B cell (primary cell): ENCODE data around the gene LYRM1. TPM values are rescaled to one million over a fixed set of nuclear protein-coding genes. Genes with fewer than 3 reads are reported as not detected.

Source experiments
- ATAC-seq: fragments of 200-7000 bp; cut with Tn5 transposase; one replicate; pipeline ENCODE4 v1.10.0; 2021; ENCODE audit warnings: low read depth, mild to moderate bottlenecking, moderate number of reproducible peaks, moderate library complexity
- CTCF ChIA-PET: fragments of 350-600 bp; sonication (Branson Sonifier 250); formaldehyde crosslinking; loops from one replicate; lab custom pipeline; 2021; ENCODE audit warnings: antibody characterized with exemption, inconsistent platforms; lab: Charles Lee
- POLR2A ChIA-PET: fragments of 350-600 bp; sonication (Branson Sonifier 250); formaldehyde crosslinking; loops from one replicate; lab custom pipeline; 2021; ENCODE audit warnings: antibody characterized with exemption; lab: Charles Lee
- DNase-seq: peaks from one replicate; pipeline ENCODE4 v3.0.0; 2013
- H2AFZ ChIP-seq: 2 replicates; pipeline ENCODE4 v1.6.1; 2012; ENCODE audit warnings: mild to moderate bottlenecking, low read depth, low read length; ENCODE audit not compliant: insufficient read depth, poor library complexity, severe bottlenecking
- H3K27ac ChIP-seq, 2 donors: 1 replicate in 1 of 2; 2 replicates in 1 of 2; pipeline ENCODE4 v1.5.1; 2012 to 2013; ENCODE audit warnings: low read length in 2 of 2, mild to moderate bottlenecking in 2 of 2, moderate library complexity in 1 of 2
- H3K27me3 ChIP-seq, 4 experiments: fragments of 200-600 bp in 1 of 4; sonication (generic) in 1 of 4; replicated peaks in 1 of 4; 1 replicate in 2 of 4; 2 replicates in 2 of 4; pipeline versions ENCODE4 v1.6.1 to v1.7.0; 2013 to 2016; ENCODE audit warnings: low read length in 3 of 4, mild to moderate bottlenecking in 2 of 4, mixed read lengths in 1 of 4, moderate library complexity in 1 of 4; ENCODE audit not compliant: insufficient read depth in 4 of 4, control insufficient read depth in 3 of 4; ENCODE audit errors: control extremely low read depth in 1 of 4
- H3K36me3 ChIP-seq, 2 experiments: replicated peaks in 1 of 2; 1 replicate in 1 of 2; 2 replicates in 1 of 2; pipeline versions ENCODE4 v1.6.1 to v1.7.1; 2013; ENCODE audit warnings: low read length in 1 of 2; ENCODE audit not compliant: insufficient read depth in 2 of 2, control insufficient read depth in 1 of 2; ENCODE audit errors: control extremely low read depth in 1 of 2, extremely low read depth in 1 of 2
- H3K4me1 ChIP-seq, 2 donors: fragments of 200-600 bp in 1 of 2; sonication (generic) in 1 of 2; 1 replicate in 1 of 2; 2 replicates in 1 of 2; pipeline versions ENCODE4 v1.5.1 to v1.6.1; 2013 to 2017; ENCODE audit warnings: low read length in 2 of 2; ENCODE audit not compliant: control insufficient read depth in 2 of 2, insufficient read depth in 2 of 2
- H3K4me2 ChIP-seq: replicated peaks from 2 replicates; pipeline ENCODE3; 2012; ENCODE audit warnings: mild to moderate bottlenecking, low read depth, low read length; ENCODE audit not compliant: poor library complexity, severe bottlenecking
- H3K4me3 ChIP-seq, 5 experiments: fragments of 200-600 bp in 1 of 5; sonication (generic) in 1 of 5; 1 replicate in 3 of 5; 2 replicates in 2 of 5; pipeline versions ENCODE4 v1.5.1 to v1.7.0; 2011 to 2016; ENCODE audit warnings: low read length in 4 of 5, mild to moderate bottlenecking in 4 of 5, low read depth in 2 of 5, control low read depth in 1 of 5, moderate library complexity in 1 of 5; ENCODE audit not compliant: insufficient read depth in 1 of 5; ENCODE audit errors: control extremely low read depth in 1 of 5, extremely low read depth in 1 of 5
- H3K79me2 ChIP-seq: fragments of 200-600 bp; sonication (generic); one replicate; pipeline ENCODE4 v1.6.0; 2016; ENCODE audit warnings: low read length; ENCODE audit not compliant: control insufficient read depth, insufficient read depth
- H3K9ac ChIP-seq: fragments of 200-600 bp; sonication (generic); 2 replicates; pipeline ENCODE4 v1.6.1; 2017; ENCODE audit warnings: mild to moderate bottlenecking, low read length, moderate library complexity
- H3K9me3 ChIP-seq, 3 donors: one replicate each; pipeline versions ENCODE4 v1.6.1 to v1.7.1; 2013; ENCODE audit warnings: low read length in 2 of 3; ENCODE audit not compliant: control insufficient read depth in 2 of 3, insufficient read depth in 1 of 3; ENCODE audit errors: control extremely low read depth in 1 of 3
- H4K20me1 ChIP-seq: 2 replicates; pipeline ENCODE4 v1.6.0; 2012; ENCODE audit warnings: mild to moderate bottlenecking, low read length; ENCODE audit not compliant: insufficient read depth, control insufficient read depth, poor library complexity, severe bottlenecking
- H3K27ac Mint-ChIP-seq: one replicate; pipeline ENCODE4 v1.8.0; 2021; ENCODE audit warnings: mixed read lengths
- H3K27me3 Mint-ChIP-seq: one replicate; pipeline ENCODE4 v1.8.0; 2021; ENCODE audit warnings: mixed read lengths
- H3K4me1 Mint-ChIP-seq: one replicate; pipeline ENCODE4 v1.8.0; 2021; ENCODE audit warnings: mixed read lengths
- H3K4me3 Mint-ChIP-seq: one replicate; pipeline ENCODE4 v1.8.0; 2021; ENCODE audit warnings: mixed read lengths
- H3K9me3 Mint-ChIP-seq: one replicate; pipeline ENCODE4 v1.8.0; 2022; ENCODE audit warnings: mixed read lengths; ENCODE audit not compliant: insufficient read depth
- EZH2 ChIP-seq: IDR thresholded peaks from 2 replicates; pipeline ENCODE4 v1.6.1; 2012; ENCODE audit warnings: borderline replicate concordance, low read depth, mild to moderate bottlenecking, moderate library complexity, low read length; ENCODE audit not compliant: insufficient read depth, poor library complexity, severe bottlenecking
- WGBS: methylation state at CpG from one replicate; pipeline ENCODE4 v1.1.5; 2013; ENCODE audit warnings: missing lambda C conversion rate; ENCODE audit not compliant: insufficient coverage; 5-methylcytosine and 5-hydroxymethylcytosine counted together
- intact Hi-C: fragments of 100-400 bp; cut with micrococcal nuclease; formaldehyde crosslinking; loops from one replicate; pipeline ENCODE4 v1.10.0; 2022
- polyA plus RNA-seq: library from polyadenylated mRNA; depleted of rRNA; stranded (reverse); fragments of >200 nt; gene quantifications from 2 replicates; pipeline ENCODE4 v1.2.3, GENCODE V29; 2012
- total RNA-seq, 2 donors: library from RNA; stranded (reverse); fragments of 120-200 nt in 1 of 2; gene quantifications; 1 replicate in 1 of 2; 2 replicates in 1 of 2; pipeline versions ENCODE4 v1.2.3 to v1.2.4, GENCODE V29; 2013 to 2022
- TF ChIP-seq, protein P1 (sequence below): fragments of 200-600 bp; IDR thresholded peaks from one replicate; pipeline ENCODE4 v1.8.0; 2022; ENCODE audit warnings: antibody characterized with exemption, mild to moderate bottlenecking

LYRM1 gene
- total and polyA plus RNA-seq, 2 donors (not counting 1 experiment from before 2014, with no cell fraction given) = 20.0 to 21.8 TPM

DNA sequence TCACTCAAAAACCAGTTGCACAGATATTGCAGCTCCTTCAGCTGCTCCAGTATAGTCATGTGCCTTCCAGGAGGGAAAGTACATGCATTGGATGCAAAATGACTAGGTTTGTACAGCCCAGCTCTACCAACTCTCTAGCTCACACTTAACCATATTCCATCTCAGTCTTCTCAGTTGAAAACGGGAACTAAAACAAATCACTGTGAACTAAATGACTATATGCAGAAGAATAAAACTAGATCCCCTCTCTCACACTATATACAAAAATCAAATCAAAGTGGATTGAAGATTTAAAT, 25.3 kb upstream of the LYRM1 start:
- Histone ChIP-seq H3K4me2 (peak overlapping the region; percentile 70), H3K4me3 (no peak overlapping the region), H3K36me3 (no peaks in the 10 kb centered on the region), H3K4me1 (peaks cover 26 to 27% of the 10 kb centered on the region in 2 donors), H3K9ac (peak overlapping the region; percentile 49), H3K9me3 (no peaks in the 10 kb centered on the region), H2AFZ (no peak overlapping the region), H3K27ac (peak overlapping the region in 1 of 2 donors; percentile 57), H3K27me3 (no peaks in the 10 kb centered on the region), H4K20me1 (peaks cover 14% of the 10 kb centered on the region), H3K79me2 (peaks cover 50% of the 10 kb centered on the region)
- Mint-ChIP-seq H3K27me3 (no peaks in the 10 kb centered on the region), H3K4me3 (peak overlapping the region; percentile 64), H3K27ac (peak overlapping the region; percentile 79), H3K4me1 (peaks cover 36% of the 10 kb centered on the region), H3K9me3 (no peaks in the 10 kb centered on the region)
- intact Hi-C loops = no loop called here
- DNase-seq (peak; percentile 16), ATAC-seq (no peak)
- TF ChIP-seq EZH2 = no peak
- TF ChIP-seq, protein P1, sequence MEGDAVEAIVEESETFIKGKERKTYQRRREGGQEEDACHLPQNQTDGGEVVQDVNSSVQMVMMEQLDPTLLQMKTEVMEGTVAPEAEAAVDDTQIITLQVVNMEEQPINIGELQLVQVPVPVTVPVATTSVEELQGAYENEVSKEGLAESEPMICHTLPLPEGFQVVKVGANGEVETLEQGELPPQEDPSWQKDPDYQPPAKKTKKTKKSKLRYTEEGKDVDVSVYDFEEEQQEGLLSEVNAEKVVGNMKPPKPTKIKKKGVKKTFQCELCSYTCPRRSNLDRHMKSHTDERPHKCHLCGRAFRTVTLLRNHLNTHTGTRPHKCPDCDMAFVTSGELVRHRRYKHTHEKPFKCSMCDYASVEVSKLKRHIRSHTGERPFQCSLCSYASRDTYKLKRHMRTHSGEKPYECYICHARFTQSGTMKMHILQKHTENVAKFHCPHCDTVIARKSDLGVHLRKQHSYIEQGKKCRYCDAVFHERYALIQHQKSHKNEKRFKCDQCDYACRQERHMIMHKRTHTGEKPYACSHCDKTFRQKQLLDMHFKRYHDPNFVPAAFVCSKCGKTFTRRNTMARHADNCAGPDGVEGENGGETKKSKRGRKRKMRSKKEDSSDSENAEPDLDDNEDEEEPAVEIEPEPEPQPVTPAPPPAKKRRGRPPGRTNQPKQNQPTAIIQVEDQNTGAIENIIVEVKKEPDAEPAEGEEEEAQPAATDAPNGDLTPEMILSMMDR = no peak
- ChIA-PET POLR2A (no interaction called here), CTCF (interaction anchor here (0.6 to 3.3 kb wide), 6 partner anchors 10 to 122 kb away, joined by 3 to 46 read pairs (median 4); no protein-coding TSS in a partner anchor)
- no CpG with 5 or more reads among the region's 1 CpG for WGBS

DNA sequence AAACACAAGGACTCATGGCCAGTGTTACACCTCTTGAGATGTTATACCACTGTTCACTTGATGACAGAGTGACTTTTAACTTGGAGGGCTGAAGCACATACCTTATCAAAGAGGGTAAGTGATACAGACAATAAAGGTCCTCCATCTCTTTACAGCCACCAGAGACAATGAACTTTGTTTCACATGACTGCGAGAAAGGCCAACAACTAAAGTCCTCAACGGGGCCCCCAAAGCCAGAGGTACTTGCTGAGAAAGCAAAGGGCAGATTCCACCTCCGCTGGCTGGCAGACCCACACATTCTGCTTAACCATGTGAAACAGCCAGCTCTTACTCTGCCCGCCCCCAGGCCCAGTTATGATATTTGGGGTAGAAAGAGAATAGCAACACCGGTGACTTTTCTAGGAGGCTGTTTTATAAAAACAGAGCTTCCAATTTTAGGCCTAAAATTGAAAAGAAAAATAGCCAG, 21.9 kb upstream of the LYRM1 start:
- H3K79me2 ChIP-seq = peaks cover 27% of the 10 kb centered on the region
- Mint-ChIP-seq H3K4me1 (peaks cover 28% of the 10 kb centered on the region), H3K4me3 (no peak overlapping the region), H3K27ac (no peak overlapping the region), H3K27me3 (no peaks in the 10 kb centered on the region), H3K9me3 (no peaks in the 10 kb centered on the region)
- H3K4me1 ChIP-seq = peaks cover 18 to 21% of the 10 kb centered on the region in 2 donors
- no peak overlapping the region for H3K9ac ChIP-seq
- intact Hi-C loops = no loop called here
- no peaks in the 10 kb centered on the region for H3K27me3 ChIP-seq
- H3K4me2 ChIP-seq = no peak overlapping the region
- WGBS = 86% methylated on average over 2 of the region's 5 CpGs
- no peak overlapping the region for H3K4me3 ChIP-seq
- ATAC-seq (no peak), DNase-seq (no peak)
- no peaks in the 10 kb centered on the region for H3K36me3 ChIP-seq
- H3K27ac ChIP-seq = no peak overlapping the region
- ChIA-PET POLR2A (no interaction called here), CTCF (interaction anchor here (1.8 kb wide), 1 partner anchor 28 kb away, joined by 4 read pairs; no protein-coding TSS in a partner anchor)
- H2AFZ ChIP-seq = no peak overlapping the region
- H4K20me1 ChIP-seq = no peaks in the 10 kb centered on the region
- H3K9me3 ChIP-seq = no peaks in the 10 kb centered on the region
- TF ChIP-seq, protein P1 = no peak
- no peak for TF ChIP-seq EZH2
